Tibial nerve (tissue), 3 donors: ENCODE measurements around the gene RPP38.

Experiments used
- POLR2A ChIP-seq, 2 donors: fragments of 450-650 bp; IDR thresholded peaks; one replicate each; pipeline ENCODE4 v1.6.1; 2017; ENCODE audit warnings: antibody characterized with exemption in 2 of 2, mild to moderate bottlenecking in 2 of 2, moderate library complexity in 2 of 2
- TF ChIP-seq, protein P1 (sequence below), 5 experiments: fragments of 200-600 bp in 3 of 5; fragments of 450-650 bp in 2 of 5; sonication (generic) in 3 of 5; IDR thresholded peaks; one replicate each; pipeline ENCODE4 v1.5.1; 2016 to 2019; ENCODE audit warnings: antibody characterized with exemption in 5 of 5, mild to moderate bottlenecking in 3 of 5, moderate library complexity in 2 of 5

- TF ChIP-seq, protein P1, sequence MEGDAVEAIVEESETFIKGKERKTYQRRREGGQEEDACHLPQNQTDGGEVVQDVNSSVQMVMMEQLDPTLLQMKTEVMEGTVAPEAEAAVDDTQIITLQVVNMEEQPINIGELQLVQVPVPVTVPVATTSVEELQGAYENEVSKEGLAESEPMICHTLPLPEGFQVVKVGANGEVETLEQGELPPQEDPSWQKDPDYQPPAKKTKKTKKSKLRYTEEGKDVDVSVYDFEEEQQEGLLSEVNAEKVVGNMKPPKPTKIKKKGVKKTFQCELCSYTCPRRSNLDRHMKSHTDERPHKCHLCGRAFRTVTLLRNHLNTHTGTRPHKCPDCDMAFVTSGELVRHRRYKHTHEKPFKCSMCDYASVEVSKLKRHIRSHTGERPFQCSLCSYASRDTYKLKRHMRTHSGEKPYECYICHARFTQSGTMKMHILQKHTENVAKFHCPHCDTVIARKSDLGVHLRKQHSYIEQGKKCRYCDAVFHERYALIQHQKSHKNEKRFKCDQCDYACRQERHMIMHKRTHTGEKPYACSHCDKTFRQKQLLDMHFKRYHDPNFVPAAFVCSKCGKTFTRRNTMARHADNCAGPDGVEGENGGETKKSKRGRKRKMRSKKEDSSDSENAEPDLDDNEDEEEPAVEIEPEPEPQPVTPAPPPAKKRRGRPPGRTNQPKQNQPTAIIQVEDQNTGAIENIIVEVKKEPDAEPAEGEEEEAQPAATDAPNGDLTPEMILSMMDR (IDR thresholded peaks at IDR 0.05): no peak
- no peak for TF ChIP-seq POLR2A (IDR thresholded peaks at IDR 0.05)
Observed at GRCh38 chr10:15122477-15123030, 25.4 kb downstream of the RPP38 start.
